HG02642 (cell line): ENCODE results near the gene DENND5A.

ENCODE experiments used
- ATAC-seq: cut with Tn5 transposase; IDR thresholded peaks from one replicate; pipeline ENCODE4 v1.9.1; 2021; ENCODE audit warnings: mild to moderate bottlenecking; ENCODE audit not compliant: unreplicated experiment, poor library complexity

Gene DENND5A

GRCh38 chr11:9142732-9143131 lies 122.4 kb downstream of the DENND5A start:
- no peak for ATAC-seq

- no peak for ATAC-seq
These were observed 124.0 kb downstream of the DENND5A start for GRCh38 chr11:9141186-9141585.

GRCh38 chr11:9139628-9140357 lies 125.4 kb downstream of the DENND5A start:
- no peak for ATAC-seq

- ATAC-seq, result no peak
These were observed 126.3 kb downstream of the DENND5A start for GRCh38 chr11:9138612-9139579.

- ATAC-seq, result no peak
These were observed 127.1 kb downstream of the DENND5A start for GRCh38 chr11:9138133-9138453.

- peak; percentile 89 for ATAC-seq
These were observed 127.6 kb downstream of the DENND5A start for GRCh38 chr11:9137293-9138132.

- no peak for ATAC-seq
These were observed 128.4 kb downstream of the DENND5A start for GRCh38 chr11:9136741-9137140.

GRCh38 chr11:9133956-9134355 lies 131.2 kb downstream of the DENND5A start:
- ATAC-seq, result no peak

- no peak for ATAC-seq
These were observed 132.8 kb downstream of the DENND5A start for GRCh38 chr11:9132203-9132878.

- no peak for ATAC-seq
These were observed 134.9 kb downstream of the DENND5A start for GRCh38 chr11:9130297-9130696.

GRCh38 chr11:9126636-9127035 lies 138.5 kb downstream of the DENND5A start:
- ATAC-seq, result no peak

- no peak for ATAC-seq
These were observed 139.8 kb downstream of the DENND5A start for GRCh38 chr11:9125185-9125886.

GRCh38 chr11:9123595-9124304 lies 141.4 kb downstream of the DENND5A start:
- ATAC-seq, result no peak

- ATAC-seq, result no peak
These were observed 143.7 kb downstream of the DENND5A start for GRCh38 chr11:9121469-9121796.

- ATAC-seq, result no peak
These were observed 144.3 kb downstream of the DENND5A start for GRCh38 chr11:9120664-9121468.

- no peak for ATAC-seq
These were observed 146.9 kb downstream of the DENND5A start for GRCh38 chr11:9118277-9118676.

GRCh38 chr11:9112075-9112474 lies 153.1 kb downstream of the DENND5A start:
- no peak for ATAC-seq
